Measurements from ENCODE around the gene EREG. TPM values are rescaled to one million over a fixed set of nuclear protein-coding genes. Genes with fewer than 3 reads are reported as not detected.
"Not testable (repeated sequence)": the region's sequence is repeated elsewhere in the genome, so short reads cannot be mapped to it uniquely, and the experiment has no call there.

The EREG gene
- polyA plus RNA-seq (2013, experiment 1 of 2; ENCODE audit: insufficient read length), result 0.06 TPM
- polyA plus RNA-seq (2013, experiment 2 of 2; ENCODE audit: insufficient read length), result 0.11 TPM

DNA sequence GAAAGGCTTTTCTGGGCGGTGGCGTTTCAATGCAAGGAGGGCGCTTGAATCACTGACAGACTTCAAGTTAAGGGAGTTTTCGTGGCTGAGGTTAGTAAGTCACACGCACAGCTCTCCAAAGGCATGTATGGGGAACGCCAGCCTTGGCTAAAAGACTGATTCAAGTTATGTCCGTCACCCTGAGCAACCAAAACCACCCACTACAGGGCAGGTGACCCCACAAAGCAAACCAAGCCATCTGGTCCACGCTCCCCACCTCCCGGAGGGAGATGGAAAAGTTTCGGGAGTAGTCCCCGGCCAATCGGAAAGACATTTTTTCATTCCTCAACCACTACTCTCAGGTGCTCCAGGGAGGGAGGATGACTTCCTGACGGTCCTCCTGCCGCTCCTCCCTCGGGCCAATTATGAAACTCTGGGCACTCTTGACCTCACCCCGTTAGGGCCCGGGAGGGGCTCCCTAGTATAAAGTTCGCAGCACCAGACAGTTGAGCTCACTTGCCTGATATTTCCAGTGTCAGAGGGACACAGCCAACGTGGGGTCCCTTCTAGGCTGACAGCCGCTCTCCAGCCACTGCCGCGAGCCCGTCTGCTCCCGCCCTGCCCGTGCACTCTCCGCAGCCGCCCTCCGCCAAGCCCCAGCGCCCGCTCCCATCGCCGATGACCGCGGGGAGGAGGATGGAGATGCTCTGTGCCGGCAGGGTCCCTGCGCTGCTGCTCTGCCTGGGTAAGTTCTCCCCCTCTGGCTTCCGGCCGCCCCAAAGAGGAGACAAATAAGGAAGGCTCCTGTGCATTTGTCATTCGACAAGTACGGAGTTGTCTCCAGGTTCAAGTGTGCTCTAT, at the start of gene EREG:
TSS of gene EREG (plus strand) at position 494 of the 840 bp plus-strand sequence. CDS start at position 658, 164 bp downstream.
- DNase-seq, result peak; percentile 35

DNA sequence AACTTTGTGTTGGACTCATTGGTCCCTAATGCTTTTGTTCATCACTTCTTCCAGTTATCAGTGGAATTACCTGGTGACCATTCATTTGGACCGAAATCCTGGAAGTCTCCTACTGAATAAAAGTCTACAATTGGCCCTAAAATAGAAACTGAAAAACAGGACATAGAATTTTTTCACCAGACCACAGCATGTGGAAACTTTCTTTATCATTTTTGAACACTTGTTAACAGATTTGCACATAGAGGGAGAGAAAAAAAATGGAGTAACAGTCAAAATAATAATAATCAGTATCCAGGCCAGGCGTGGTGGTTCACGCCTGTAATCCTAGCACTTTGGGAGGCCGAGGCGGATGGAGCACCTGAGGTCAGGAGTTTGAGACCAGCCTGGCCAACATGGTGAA, 49.6 kb upstream of the EREG start:
- no peak for DNase-seq

- DNase-seq, result peak; percentile 3
Observed at GRCh38 chr4:74316397-74316796, 48.5 kb upstream of the EREG start.

GRCh38 chr4:74317616-74318246, 47.2 kb upstream of the EREG start:
- peak; percentile 4 for DNase-seq

GRCh38 chr4:74318276-74318675, 46.7 kb upstream of the EREG start:
- no peak for DNase-seq

DNA sequence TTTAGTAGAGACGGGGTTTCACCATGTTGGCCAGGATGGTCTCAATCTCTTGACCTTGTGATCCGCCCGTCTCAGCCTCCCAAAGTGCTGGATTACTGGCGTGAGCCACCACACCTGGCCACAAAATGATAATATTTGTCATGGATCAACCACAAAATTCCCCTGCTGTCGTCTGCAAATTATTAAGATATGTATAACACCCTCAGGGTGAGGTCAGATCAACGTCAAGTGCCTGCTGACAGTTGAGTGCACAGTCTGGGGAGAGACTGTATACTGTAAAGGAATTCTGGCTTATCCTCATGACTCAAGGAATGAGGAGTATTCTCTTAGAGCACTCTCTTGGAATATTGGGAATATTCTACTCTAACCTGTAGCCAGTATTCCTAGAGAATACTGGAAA, 45.5 kb upstream of the EREG start:
- peak; percentile 38 for DNase-seq

DNA sequence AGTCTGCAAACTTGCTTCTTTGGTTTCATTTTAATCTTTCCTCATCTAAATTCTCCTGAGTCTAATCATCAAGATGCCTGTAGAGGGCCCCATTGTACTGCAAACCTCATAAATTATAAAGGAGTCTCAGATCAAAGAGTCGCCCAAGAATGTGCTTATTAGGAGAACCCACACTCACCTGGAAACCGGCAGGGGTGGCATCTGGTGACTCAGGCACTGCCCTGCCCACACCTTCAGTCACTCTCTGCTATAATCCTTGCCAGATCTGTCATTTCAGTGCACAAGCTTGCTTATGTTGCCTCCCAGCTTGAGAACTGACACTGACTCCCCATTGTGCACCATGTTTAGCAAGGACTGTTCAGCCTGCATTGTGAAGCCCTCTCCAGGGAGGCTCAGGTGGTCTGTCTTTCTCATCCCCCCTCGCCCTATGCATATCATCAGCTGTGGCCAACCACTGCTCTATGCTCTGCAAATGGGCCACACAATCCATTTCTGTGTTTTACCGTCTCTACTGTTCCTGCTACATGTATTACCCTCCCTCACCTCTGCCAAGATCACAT, 44.3 kb upstream of the EREG start:
- DNase-seq, result peak; percentile 49

GRCh38 chr4:74322301-74322700, 42.6 kb upstream of the EREG start:
- no peak for DNase-seq

DNA sequence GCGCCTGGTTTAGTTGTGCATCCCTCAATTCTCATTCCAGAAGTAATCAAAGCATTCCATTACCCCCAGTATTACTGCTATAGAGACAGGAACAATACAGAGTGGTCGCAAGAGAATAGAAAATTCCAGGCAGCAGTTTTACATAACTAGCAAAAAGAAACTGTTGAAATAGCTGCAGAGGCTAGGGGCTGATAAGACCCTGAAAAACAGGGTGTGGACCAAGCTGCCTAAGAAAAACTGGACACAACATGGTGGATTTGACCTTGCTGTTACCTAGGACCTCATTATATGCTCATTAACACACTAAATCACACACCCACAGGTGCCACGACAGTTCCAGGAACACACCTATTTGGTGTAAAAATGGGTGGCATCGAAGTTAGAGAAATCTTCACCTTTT, 41.3 kb upstream of the EREG start:
- DNase-seq, result no peak

GRCh38 chr4:74324262-74324661, 40.7 kb upstream of the EREG start:
- DNase-seq, result no peak

GRCh38 chr4:74325886-74326285, 39.1 kb upstream of the EREG start:
- DNase-seq, result no peak

GRCh38 chr4:74327762-74328161, 37.2 kb upstream of the EREG start:
- DNase-seq, result peak; percentile 21

- DNase-seq, result no peak
Observed at GRCh38 chr4:74328501-74328900, 36.4 kb upstream of the EREG start.

DNA sequence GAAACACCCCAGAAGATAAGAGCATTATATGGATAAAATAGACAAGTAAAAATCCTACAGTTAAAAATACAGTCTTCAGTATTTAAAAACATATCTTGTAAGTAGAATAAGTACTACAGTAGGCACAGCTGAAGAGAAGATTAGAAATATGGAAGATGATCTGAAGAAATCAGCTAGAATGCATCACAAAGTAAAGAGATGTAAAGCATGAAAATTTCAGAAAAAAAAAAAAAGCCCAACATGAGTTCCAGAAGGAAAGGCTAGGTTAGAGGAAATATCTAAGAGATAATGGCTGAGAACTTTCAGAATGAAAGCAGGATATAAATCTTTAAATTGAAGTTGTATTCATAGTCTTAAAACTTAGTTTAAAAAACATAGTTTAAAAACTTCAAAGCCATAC, 35.6 kb upstream of the EREG start:
- DNase-seq, result no peak

DNA sequence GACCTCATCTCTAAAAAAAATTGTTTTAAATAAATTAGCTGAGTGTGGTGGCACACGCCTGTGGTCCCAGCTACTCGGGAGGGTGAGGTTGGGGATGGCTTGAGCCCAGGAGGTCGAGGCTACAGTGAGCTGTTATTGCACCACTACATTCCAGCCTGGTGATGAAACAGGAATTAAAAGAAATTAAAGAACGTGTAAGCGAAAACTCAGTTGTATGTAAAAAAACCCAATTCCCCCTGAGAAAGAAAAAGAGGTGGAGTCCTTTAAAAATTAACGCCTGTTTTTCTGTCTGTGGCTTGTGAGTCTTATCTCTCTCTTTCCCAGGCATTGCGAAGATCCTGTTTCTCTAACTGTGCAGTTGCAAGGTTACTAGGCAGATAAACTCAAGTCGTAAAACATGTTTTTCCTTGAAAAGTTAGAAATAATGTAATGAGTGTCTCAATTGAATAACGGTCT, 34.6 kb upstream of the EREG start:
- no peak for DNase-seq

GRCh38 chr4:74331252-74331651, 33.7 kb upstream of the EREG start:
- no peak for DNase-seq

DNA sequence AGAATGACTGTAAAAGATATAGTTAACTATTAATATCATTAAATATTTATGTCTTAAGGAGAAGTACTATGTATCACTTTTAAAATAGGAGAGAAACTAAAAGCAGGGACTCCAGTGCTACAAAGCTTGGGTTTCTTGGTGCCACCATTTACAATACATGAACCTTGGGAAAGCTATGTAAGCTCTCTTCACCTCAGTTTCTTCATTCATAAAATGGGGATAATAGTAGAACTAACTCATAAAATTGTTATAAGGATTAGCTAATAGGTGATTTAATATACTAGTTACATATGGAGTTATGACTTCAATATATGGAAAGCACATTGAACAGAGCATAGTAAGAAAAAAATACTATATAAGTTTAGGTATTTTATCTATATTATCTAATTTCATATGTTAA, 33.0 kb upstream of the EREG start:
- DNase-seq, result no peak

GRCh38 chr4:74334636-74335035, 30.3 kb upstream of the EREG start:
- no peak for DNase-seq

DNA sequence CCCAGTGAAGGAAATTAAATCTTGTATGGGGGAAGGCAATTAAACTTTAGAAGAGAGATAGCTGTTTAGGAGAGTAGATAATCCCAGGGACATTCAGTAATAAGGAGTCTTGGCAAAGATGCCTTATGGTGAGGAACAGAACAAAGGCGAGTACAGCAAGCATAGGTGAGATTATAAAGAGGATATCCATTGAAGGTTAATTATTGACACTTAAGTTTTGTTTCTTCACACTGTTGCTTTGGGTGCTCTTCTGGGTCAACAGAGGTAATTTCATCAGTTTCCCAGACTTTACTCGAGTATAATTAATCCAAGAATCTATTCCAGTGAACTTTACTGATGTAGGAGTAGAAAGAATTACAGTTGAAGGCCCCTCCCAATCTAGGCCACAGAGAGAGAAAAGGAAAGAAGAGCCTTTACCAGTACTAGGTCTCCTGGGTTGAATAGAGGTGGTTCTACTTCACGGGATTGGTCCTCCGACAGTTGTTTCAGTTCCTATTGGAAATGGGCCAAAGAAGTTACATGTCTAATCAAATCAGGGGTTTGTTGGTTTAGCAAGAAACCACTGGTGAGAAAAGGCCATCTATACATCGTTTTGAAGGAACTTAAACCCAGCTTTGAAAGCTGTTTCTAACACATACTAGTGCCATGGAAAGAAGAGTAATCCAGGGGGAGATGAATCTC, 29.5 kb upstream of the EREG start:
- no peak for DNase-seq

- no peak for DNase-seq
Observed at GRCh38 chr4:74338792-74339333, 26.1 kb upstream of the EREG start.

GRCh38 chr4:74339501-74339900, 25.4 kb upstream of the EREG start:
- no peak for DNase-seq

DNA sequence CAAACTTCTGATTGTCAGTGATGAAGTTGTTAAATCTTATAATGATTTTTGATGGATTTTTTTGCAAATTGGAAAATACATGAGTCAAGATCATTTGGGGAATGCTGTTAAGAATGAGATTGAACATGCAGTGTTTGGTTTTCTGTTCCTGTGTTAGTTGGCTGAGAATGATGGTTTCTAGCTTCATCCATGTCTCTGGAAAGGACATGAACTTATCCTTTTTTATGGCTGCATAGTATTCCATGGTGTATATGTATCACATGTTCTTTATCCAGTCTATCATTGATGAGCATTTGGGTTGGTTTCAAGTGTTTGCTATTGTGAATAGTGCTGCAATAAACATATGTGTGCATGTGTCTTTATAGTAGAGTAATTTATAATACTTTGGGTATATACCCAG, 24.5 kb upstream of the EREG start:
- not testable (repeated sequence) for DNase-seq

GRCh38 chr4:74344031-74344430, 20.9 kb upstream of the EREG start:
- no peak for DNase-seq
